ENCODE measurements around the gene HNRNPA0.
"Not testable (repeated sequence)": the region's sequence is repeated elsewhere in the genome, so short reads cannot be mapped to it uniquely, and the experiment has no call there.

GRCh38 chr5:137788560-137788959 lies 34.4 kb upstream of the HNRNPA0 start:
- TF ChIP-seq UBTF (IDR thresholded peaks at IDR 0.05; ENCODE audit: borderline replicate concordance in 1 of 2, low read depth in 2 of 2, low read length in 2 of 2); CTCF (IDR thresholded peaks at IDR 0.05 in 2 of 3, conservative IDR thresholded peaks at IDR 0.05 in 1 of 3; ENCODE audit: insufficient read depth in 2 of 3, low read depth in 1 of 3, low read length in 3 of 3); HNRNPUL1 (IDR thresholded peaks at IDR 0.05; ENCODE audit: low read length); ARNT (IDR thresholded peaks at IDR 0.05); HINFP (tag; conservative IDR thresholded peaks at IDR 0.05; ENCODE audit: low read depth): not testable (repeated sequence)

Data from K562 (cell line).